Measurements from ENCODE around the gene CHPT1.

DNA sequence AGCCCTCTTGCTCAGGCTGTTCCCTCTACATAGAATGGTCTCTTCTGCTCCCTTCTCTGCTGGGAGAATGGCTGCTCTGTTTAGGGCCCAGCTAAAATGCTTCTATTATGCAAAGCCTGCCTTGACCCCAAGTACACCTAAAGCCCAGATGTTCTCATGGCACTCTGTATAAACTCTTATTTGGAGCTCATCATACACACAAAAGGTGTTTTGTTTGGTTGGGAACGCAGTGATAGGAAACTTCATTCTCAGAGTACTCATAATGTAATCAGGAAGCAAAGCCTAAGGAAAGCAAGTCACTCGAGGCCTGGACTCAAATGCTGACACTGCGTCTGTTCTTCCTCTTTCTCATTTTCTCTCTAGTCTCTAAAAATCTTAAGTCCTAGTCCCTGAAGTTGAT is 80.0 kb downstream of the CHPT1 start:
- TF ChIP-seq EZH2 (IDR thresholded peaks at IDR 0.05; ENCODE audit: borderline replicate concordance, low read depth, low read length, severe bottlenecking), result no peak
- TF ChIP-seq, protein P1, sequence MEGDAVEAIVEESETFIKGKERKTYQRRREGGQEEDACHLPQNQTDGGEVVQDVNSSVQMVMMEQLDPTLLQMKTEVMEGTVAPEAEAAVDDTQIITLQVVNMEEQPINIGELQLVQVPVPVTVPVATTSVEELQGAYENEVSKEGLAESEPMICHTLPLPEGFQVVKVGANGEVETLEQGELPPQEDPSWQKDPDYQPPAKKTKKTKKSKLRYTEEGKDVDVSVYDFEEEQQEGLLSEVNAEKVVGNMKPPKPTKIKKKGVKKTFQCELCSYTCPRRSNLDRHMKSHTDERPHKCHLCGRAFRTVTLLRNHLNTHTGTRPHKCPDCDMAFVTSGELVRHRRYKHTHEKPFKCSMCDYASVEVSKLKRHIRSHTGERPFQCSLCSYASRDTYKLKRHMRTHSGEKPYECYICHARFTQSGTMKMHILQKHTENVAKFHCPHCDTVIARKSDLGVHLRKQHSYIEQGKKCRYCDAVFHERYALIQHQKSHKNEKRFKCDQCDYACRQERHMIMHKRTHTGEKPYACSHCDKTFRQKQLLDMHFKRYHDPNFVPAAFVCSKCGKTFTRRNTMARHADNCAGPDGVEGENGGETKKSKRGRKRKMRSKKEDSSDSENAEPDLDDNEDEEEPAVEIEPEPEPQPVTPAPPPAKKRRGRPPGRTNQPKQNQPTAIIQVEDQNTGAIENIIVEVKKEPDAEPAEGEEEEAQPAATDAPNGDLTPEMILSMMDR (IDR thresholded peaks at IDR 0.05; ENCODE audit: borderline replicate concordance, extremely low read depth, low read length, poor library complexity, severe bottlenecking), result no peak

Measured in DND-41 (cell line).